T-helper 22 cell (primary cell): ENCODE data around the gene IGFL2.
"Not testable (repeated sequence)": the region's sequence is repeated elsewhere in the genome, so short reads cannot be mapped to it uniquely, and the experiment has no call there.

Source experiments
- DNase-seq: peaks from one replicate; pipeline ENCODE4 v3.0.0-alpha.2; 2020; ENCODE audit warnings: low read depth

Gene IGFL2

DNA sequence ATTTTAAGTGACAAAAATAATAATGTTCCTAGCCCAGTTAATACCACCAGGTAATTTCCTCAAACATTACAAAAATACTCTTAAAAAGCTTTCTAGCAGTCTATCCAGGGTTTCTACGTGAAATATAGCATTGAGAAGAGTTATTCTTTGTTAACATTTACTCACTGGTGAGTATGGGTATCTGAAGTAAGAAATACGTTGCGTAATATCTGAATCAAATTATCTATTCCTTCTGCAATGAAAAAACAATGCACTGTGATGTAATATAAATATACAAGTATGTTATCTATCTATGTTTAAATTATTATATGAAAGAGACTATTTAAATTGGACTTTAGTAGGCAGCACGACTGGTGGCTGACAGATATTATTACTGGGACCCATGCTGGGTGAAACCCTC, 5.7 kb upstream of the IGFL2 start:
- DNase-seq: no peak

DNA sequence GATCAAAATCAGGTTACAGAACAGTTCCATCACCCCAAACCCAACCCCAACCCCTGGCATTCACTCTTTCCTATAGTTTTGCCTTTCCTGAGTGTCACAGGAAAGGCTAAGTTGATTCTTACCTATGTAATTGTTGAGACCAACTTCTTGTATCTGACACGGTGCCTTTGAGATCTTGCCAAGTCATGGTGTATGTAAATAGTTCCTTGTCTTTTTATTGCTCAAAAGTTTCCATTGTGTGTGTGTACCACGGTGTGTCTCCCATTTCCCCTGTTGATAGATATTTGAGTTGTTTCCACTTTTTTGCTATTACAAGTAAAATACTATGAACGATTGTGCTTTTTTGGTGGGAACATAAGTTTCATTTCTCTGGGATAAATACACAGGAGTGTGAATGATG, 3.3 kb upstream of the IGFL2 start:
- DNase-seq: no peak

DNA sequence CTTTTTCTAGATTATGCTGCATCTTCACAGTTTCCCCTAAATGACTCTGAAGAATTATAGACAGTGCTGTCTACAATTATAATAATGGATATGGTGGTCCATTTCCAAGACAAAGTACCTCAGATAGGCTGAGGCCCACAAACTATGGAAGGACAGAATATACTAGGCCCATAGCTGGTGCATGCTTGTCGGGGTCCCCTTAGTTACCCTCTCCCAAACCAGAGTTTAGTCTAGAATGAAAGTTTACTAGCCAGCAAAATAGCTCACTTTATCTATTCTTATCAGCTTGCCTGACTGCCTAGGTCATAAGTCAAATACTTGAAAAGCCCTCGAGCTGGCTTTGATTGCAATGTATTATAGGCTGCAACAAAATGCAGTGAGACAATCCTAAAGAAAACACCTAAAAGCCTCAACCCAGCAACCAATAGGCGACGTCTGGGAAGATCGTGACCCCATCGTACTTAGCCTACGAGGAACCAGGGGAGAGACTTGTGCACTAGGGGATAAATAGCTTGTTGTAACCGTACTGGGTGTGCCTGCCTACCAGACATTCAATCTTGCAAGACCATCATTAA, 785 bp upstream of the IGFL2 start:
- no peak for DNase-seq

DNA sequence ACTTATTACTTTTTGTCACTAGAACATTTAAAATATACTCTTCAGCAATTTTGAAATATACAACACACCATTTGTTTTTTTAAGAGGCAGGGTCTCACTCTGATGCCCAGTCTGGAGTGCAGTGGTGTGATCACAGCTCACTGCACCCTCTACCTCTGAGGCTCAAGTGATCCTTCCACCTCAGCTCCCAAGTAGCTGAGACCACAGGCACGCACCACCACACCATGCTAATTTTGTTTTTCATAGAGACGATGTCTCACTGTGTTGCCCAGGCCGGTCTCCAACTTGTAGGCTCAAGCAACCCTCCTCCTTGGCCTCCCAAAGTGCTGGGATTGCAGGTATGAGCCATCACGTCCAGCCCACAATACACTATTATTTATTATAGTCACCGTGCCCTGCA, 2.6 kb downstream of the IGFL2 start:
- DNase-seq: no peak

DNA sequence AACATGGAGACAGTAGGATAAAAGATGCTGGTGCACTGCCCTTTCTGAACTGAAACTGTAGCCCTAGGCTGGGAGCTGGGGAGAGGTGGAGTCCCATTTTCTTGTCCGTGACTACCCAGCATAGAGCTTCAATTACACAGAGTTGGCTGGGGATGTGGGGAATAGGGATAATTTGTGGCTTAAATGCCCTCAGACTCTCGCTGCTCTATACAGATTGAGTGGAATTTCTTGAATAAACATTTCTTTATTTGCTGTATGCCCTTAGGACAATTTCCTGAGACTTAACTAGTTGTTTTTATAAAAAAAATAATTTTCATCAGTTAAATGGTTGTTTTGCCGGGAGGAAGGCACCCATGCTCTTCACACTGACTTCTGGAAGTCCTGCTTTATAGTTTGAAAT, 7.2 kb downstream of the IGFL2 start:
- DNase-seq: no peak

DNA sequence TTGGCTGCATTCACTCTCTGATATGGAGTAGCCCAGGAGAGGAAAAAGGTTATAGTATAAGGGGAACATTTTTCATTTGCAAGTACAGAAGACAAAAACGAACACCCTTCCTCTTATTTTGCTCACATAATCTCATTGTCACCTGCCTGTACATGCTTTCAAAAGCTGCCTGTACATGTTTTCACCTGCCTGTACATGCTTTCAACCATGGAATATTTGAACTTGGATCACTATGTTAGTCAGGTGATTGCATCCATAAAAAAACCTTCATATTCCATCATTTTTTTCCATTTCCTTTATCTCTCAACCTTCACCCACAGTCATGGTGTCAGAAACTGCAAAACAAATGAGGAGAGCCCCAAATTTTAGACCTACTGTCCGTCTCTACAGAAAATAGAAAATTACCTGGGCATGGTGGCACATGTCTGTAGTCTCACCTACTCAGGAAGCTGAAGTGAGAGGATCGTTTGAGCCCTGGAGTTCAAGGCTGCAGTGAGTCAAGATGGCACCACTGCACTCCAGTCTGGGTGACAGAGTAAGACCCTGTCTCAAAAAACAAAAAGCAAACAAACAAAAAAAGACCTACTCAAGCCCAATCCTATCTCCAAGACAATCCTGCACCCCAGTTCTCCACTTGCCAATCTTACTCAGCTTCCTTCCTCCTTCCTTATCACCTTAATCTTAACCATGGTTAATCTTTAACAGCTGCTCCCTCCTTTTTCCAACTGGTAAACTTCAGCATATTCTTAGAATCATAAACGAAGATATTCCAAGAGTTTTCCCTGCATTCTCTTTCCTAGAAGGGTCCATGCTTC, 11.6 kb downstream of the IGFL2 start:
- DNase-seq: no peak

DNA sequence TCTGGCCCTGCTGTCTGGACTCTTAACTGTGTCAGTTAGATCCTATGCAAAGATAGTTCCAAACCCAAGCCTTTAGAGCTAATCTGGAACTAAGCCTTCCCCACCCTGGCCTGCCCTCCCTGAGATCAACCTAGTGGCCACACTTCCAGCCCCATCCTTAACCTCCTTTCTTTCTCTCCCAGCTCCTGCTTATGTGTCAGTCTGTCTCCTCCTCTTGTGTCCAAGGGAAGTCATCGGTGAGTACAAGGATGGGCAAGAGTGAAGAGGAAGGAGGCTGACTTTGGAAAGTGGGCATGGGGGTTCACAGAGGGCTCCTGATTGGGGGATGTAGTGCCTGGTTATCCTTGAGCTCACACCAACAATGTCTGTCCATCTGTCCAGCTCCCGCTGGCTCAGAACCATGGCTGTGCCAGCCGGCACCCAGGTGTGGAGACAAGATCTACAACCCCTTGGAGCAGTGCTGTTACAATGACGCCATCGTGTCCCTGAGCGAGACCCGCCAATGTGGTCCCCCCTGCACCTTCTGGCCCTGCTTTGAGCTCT, 12.3 kb downstream of the IGFL2 start:
- DNase-seq: no peak

DNA sequence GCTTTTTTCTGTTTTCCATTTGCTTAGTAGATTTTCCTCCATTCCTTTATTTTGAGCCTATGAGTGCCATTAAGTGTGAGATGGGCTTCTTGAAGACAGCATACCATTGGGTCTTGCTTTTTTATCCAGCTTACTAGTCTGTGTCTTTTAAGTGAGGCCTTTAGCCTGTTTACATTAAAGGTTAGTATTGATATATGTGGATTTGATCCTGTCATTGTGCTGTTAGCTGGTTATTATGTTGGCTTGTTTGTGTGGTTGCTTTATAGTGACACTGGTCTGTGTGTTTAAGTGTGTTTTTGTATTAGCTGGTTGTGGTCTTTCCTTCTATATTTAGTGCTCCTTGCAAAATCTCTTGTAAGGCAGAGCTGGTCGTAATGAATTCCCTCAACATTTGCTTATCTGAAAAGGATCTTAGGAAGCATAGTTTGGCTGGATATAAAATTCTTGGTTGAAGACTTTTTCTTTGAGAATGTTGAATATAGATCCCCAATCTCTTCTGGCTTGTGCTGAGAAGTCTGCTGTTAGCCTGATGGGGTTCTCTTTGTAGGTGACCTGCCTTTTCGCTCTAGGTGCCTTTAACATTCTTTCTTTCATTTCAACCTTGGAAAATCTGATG, 13.7 kb downstream of the IGFL2 start:
- DNase-seq: not testable (repeated sequence)

DNA sequence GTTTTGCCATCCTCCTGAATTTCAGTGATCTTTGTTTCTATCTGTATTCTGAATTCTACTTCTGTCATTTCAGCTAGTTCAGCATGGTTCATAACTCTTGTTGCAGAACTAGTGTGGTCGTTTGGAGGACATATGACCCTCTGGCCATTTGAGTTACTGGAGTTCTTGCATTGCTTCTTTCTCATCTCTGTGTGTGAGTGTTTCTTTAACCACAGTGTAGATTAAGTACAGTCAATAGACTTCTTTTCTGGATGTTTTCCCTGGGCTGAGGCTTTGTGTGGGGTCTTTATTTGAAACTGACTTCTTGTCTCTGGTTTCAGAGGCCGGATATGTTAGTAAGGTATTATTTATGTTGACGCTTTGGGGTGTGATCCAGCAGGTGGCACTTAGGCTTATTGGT, 14.7 kb downstream of the IGFL2 start:
- no peak for DNase-seq

DNA sequence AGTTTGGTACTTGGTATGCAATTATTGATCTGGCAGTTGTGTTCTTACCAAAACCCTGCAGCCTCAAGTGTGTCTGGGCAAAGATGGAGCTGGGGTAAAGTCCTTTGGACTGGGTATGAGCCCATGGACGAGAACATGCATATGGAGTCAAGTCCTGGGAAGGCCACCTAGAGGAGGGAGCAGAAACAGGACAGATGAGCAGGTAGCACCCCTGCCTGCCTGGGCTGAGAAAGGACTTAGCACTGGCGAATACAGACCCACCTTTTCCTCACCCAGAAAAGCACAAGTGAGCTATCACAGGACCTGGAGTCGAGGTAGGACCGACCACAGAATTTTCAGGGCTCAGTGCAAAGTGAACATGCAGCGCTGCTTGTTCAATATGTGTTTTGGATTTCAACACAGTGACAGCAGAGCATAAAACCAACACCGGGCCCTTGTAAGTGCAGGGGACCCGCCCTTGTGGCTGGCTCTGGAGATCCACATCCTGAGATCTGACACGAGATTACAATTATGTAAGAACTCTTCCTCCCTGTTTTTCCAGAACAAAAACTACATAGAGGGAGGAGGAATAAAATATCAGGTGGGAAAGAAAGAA, 25.9 kb downstream of the IGFL2 start:
- DNase-seq: no peak

DNA sequence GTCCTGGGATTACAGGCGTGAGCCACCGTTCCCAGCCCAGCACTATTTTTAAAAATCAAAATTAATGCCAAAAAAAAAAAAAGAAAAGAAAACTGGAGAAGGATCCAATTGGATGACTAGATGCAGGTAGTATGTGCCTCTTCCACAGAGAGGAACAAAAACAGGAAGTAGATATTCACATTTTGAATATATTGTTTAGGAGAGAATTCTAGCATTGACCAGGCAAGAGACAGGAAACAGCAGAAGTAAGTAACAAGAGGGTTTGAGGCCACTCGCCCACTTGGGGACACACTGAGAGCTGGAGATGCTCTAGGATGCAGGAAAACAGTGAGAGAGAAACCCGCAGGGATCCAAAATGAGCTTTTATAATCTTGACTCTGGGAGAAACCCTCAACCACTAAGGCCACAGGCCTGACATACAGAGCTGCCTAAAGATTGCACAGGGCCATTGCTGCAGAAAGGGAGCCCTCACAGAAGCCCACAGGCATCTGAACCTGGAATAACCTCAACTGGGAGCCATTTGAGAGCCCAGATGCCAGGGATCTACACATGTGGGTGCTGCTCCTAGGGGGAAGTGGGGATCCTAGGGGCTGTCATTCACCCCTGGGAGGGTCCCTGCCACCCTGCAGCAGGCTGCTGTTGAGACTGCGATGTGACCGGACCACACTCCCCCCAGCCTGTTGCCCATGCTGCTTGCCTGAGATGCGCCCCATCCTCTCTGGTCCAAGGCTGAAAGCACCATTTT, 28.2 kb downstream of the IGFL2 start:
- DNase-seq: no peak

DNA sequence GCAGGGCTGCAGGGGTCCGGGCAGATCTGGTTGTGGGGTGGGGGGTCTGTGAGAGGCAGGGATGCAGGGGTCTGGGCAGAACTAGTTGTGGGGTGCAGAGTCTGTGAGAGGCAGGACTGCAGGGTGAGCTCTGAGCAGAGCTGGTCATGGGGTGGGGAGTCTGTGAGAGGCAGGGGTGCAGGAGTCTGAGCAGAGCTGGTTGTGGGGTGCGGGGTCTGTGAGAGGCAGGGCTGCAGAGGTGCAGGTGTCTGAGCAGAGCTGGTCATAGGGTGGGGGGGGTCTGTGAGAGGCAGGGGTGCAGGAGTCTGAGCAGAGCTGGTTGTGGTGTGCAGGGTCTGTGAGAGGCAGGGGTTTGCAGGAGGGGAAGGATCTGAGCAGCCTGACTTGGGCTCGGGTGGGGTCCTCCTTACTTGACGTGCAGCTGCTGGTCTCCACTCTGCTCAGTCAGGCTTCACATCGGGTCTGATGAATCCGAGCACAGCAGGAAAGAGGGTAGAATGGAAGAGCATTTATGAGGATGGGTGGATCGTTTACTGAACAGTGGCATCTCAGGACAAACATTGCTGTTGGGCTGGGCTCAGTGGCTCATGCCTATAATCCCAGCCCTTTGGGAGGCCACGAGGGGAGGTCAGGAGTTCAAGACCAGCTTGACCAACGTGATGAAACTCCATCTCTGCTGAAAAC, 31.2 kb downstream of the IGFL2 start:
- DNase-seq: no peak

DNA sequence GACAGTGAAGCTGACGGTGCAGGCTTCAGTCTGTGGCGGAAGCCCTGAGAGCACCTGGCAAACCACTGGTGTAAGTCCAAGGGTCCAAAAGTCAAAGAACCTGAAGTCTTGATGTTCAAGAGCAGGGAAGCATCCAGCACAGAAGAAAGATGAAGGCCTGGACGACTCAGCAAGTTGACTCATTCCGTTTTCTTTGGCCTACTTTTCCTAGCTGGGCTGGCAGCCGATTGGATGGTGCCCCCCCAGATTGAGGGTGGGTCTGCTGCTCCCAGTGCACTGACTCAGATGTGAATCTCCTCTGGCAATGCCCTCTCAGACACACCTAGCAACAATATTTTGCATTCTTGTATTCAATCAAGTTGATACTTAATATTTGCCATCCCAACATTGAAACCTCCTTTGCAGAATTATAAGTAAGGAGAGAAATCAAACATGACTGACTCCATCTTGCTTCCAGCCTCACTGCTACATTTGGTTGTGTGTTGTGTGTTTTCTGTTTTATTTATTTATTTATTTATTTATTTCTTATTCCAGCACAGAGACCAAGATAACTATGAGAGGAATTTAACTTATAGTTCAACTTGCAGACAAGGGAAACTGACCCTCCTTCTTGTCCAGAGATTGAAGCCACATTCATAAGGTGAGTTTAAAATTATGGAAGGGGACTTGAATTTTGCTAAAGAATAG, 32.8 kb downstream of the IGFL2 start:
- DNase-seq: no peak

DNA sequence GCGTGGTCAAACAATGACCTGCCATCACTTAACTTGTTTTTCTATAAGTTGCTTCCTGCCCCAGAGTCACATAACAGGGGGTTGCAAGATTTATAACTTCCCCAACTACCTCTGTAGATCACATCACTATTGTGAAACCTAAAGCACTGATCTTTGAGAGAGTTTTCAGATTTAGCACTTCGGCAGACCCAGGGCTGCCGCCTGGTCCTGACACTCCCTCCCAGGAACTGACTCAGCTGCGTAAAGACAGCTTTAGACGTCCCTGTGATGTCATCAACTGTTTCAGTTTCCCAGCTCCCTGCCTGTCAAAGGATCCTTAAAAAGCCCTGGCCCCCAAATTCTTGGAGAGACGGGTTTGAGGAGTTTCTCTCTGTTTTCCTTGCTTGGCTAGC, 33.3 kb downstream of the IGFL2 start:
- no peak for DNase-seq

DNA sequence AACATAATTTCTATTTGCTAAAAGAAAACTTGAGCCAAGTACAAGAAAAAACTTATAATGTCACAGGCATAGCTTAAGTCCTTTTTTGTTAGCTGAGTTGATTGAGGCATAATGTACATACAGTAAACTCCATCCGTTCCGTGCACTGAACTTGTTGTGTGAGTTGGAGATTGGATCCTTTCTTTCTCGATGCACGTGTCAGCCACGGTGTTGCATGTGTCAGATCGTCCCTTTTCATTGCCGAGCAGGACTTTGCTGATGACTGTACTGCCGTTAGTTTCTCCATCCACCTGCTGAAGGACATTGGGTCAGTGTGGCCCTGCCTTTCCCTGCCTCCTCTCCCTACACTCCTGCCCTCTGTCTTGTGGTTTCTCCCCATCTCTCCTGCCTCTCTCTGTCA, 34.4 kb downstream of the IGFL2 start:
- DNase-seq: no peak

DNA sequence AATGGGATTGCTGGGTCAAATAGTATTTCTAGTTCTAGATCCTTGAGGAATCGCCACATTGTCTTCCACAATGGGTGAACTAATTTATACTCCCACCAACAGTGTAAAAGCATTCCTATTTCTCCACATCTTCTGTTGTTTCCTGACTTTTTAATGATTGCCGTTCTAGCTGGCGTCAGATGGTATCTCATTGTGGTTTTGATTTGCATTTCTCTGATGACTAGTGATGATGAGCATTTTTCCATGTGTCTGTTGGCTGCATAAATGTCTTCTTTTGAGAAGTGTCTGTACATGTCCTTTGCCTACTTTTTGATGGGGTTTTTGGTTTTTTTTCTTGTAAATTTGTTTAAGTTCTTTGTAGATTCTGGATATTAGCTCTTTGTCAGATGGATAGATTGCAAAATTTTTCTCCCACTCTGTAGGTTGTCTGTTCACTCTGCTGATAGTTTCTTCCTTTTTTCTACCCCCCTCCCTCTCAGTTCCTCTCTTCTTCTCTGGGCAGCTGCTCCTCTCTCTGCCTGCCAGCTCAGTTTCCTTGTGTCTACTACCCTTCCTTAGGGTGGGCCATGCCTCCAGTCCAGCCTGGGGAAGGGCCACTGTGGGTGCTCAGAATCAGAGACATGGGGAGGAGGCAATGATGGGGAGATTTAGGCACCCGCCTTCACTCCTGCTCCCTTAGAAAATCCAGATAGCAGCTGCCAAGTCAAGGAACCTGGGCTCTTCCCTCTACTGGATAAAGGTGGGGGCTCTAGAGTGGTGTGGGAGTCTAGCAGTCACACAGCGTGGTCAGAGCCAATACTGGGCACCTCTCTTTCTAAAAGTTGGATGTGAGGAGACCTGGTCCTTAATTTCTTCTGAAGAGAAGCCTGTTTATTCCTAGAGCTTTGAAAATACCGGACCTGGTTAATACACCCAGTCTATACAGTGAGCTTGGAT, 37.0 kb downstream of the IGFL2 start:
- DNase-seq: not testable (repeated sequence)

DNA sequence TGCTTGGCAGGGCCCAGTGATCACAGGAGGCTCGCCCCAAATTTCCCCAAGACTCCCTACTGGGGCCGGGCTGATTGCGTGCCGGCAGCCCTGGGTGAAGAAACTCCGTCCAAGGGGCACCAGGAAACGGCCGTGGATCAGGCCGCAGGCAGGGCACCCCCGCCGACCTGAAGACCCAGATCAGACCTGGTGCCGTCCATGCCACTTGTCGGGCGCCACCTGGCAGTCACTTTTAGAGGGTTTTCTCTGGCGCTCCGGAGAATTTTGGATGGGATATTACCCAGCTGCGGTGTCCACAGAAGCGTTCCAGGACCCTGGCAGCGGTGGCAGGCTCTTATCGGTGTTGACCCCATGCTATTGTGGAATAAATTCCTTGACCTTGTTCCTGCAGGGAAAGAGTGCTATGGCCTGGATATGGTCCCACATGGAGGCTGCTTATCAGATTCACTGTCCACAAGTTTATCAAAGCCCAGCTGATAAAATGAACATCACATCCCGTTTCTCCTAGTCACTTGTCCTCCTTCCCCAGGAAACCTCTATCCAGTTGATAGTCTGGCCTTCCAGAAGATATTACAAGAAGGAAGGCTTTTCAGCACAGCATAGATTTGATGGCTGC, 38.2 kb downstream of the IGFL2 start:
- DNase-seq: no peak

DNA sequence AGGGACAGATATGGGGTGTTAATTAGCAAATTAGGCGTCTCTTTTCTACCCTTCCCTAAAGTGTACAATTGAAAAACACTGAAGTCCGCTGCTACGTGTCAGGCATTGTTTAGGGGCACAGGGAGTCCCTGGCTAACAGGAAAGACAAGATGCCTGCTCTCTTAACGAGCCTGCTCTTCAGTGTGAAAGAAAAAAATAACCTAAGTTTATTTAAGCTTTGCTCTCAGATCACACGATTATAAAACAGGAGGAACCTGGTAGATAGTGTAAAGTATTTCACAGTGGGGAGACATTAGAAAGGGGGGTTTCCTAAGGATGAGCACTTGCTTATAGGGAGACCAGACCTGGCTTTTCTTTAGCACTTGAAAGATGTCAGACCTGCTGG, 38.7 kb downstream of the IGFL2 start:
- no peak for DNase-seq
